C4-2B (cell line): ENCODE data around the gene KRT32.

Experiments
- ZFX ChIP-seq: fragments of 450-650 bp; IDR thresholded peaks from 2 replicates; pipeline ENCODE4 v1.6.1; 2017
- TF ChIP-seq, protein P1 (sequence below): fragments of 450-650 bp; conservative IDR thresholded peaks from 2 replicates; pipeline ENCODE4 v1.5.1; 2017; ENCODE audit warnings: mild to moderate bottlenecking

DNA sequence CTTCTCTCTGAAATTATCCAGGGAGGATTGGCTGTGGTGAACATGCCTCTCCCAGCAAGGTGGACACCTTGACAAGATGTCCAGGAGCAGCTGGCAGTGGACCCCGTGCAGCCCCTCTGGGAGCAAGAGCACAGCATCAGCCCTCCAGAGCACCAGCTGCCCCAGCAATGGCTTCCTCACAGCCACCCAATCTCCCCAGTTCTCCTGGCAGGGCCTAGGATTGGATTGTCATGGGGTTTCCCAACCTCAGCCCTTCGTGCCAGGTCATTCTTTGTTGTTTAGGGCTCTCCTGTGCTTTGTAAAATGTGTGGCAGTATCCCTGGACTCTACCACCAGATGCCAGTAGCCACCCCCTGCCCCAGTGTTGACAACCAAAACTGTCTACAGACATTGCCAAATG is 24.3 kb upstream of the KRT32 start:
- TF ChIP-seq, protein P1, sequence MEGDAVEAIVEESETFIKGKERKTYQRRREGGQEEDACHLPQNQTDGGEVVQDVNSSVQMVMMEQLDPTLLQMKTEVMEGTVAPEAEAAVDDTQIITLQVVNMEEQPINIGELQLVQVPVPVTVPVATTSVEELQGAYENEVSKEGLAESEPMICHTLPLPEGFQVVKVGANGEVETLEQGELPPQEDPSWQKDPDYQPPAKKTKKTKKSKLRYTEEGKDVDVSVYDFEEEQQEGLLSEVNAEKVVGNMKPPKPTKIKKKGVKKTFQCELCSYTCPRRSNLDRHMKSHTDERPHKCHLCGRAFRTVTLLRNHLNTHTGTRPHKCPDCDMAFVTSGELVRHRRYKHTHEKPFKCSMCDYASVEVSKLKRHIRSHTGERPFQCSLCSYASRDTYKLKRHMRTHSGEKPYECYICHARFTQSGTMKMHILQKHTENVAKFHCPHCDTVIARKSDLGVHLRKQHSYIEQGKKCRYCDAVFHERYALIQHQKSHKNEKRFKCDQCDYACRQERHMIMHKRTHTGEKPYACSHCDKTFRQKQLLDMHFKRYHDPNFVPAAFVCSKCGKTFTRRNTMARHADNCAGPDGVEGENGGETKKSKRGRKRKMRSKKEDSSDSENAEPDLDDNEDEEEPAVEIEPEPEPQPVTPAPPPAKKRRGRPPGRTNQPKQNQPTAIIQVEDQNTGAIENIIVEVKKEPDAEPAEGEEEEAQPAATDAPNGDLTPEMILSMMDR: no peak
- TF ChIP-seq ZFX: no peak
